Hematopoietic multipotent progenitor cell (in vitro differentiated cells): ENCODE measurements around the gene ADAMTSL1. TPM values are rescaled to one million over a fixed set of nuclear protein-coding genes. Genes with fewer than 3 reads are reported as not detected.

ENCODE experiments used
- DNase-seq, 3 donors: peaks; one replicate each; pipeline ENCODE4 v3.0.0-alpha.2; 2011 to 2015; ENCODE audit warnings: low read depth in 2 of 3, low spot score in 2 of 3
- total RNA-seq: library from RNA; depleted of rRNA; stranded (reverse); fragments of >200 nt; gene quantifications from one replicate; pipeline ENCODE4 v1.2.3, GENCODE V29; 2012

The ADAMTSL1 gene
- total RNA-seq: under 0.01 TPM

- no peak for DNase-seq
Observed at GRCh38 chr9:18473652-18474279, at the start of gene ADAMTSL1. ADAMTSL1 (plus strand) TSS chr9:18474153; CDS start chr9:18474233, 80 bp downstream.

- no peak for DNase-seq
Observed at GRCh38 chr9:18427691-18428090, 46.3 kb upstream of the ADAMTSL1 start.

- DNase-seq: no peak
Observed at GRCh38 chr9:18428661-18429060, 45.3 kb upstream of the ADAMTSL1 start.

GRCh38 chr9:18429070-18429469, 44.9 kb upstream of the ADAMTSL1 start:
- no peak for DNase-seq

GRCh38 chr9:18433620-18434019, 40.3 kb upstream of the ADAMTSL1 start:
- DNase-seq: no peak

- DNase-seq: no peak
Observed at GRCh38 chr9:18437315-18438201, 36.4 kb upstream of the ADAMTSL1 start.

GRCh38 chr9:18438300-18438925, 35.5 kb upstream of the ADAMTSL1 start:
- DNase-seq: no peak

- DNase-seq: no peak
Observed at GRCh38 chr9:18438951-18439350, 35.0 kb upstream of the ADAMTSL1 start.

- no peak for DNase-seq
Observed at GRCh38 chr9:18441261-18441660, 32.7 kb upstream of the ADAMTSL1 start.

- peak in 2 of 3 donors; percentile 57 to 68 for DNase-seq
Observed at GRCh38 chr9:18442629-18443491, 31.1 kb upstream of the ADAMTSL1 start.

- no peak for DNase-seq
Observed at GRCh38 chr9:18447131-18447530, 26.8 kb upstream of the ADAMTSL1 start.

- no peak for DNase-seq
Observed at GRCh38 chr9:18447541-18447940, 26.4 kb upstream of the ADAMTSL1 start.

GRCh38 chr9:18448101-18448500, 25.9 kb upstream of the ADAMTSL1 start:
- DNase-seq: no peak

- DNase-seq: no peak
Observed at GRCh38 chr9:18451406-18451805, 22.5 kb upstream of the ADAMTSL1 start.

GRCh38 chr9:18452276-18452675, 21.7 kb upstream of the ADAMTSL1 start:
- no peak for DNase-seq

- DNase-seq: no peak
Observed at GRCh38 chr9:18456624-18457237, 17.2 kb upstream of the ADAMTSL1 start.

GRCh38 chr9:18457510-18457909, 16.4 kb upstream of the ADAMTSL1 start:
- no peak for DNase-seq

GRCh38 chr9:18459962-18460584, 13.9 kb upstream of the ADAMTSL1 start:
- DNase-seq: no peak

GRCh38 chr9:18461496-18461895, 12.5 kb upstream of the ADAMTSL1 start:
- no peak for DNase-seq

- no peak for DNase-seq
Observed at GRCh38 chr9:18463991-18464390, 10.0 kb upstream of the ADAMTSL1 start.
